Natural killer cell treated with Interleukin-12 subunit alpha and Interleukin-12 subunit beta and Interleukin-15 and Interleukin-18, amount 100 ng/mL, for 72 hours (primary cell): Measurements from ENCODE around the gene HECW1. TPM values are rescaled to one million over a fixed set of nuclear protein-coding genes. Genes with fewer than 3 reads are reported as not detected.
"Not testable (repeated sequence)": the region's sequence is repeated elsewhere in the genome, so short reads cannot be mapped to it uniquely, and the experiment has no call there.

ENCODE experiments used
- ATAC-seq, 2 donors: fragments of 150-1000 bp; cut with Tn5 transposase in 1 of 2; sonication (Bioruptor Pico), chemical (Tn5 transposase) in 1 of 2; 2 replicates each; pipeline ENCODE4 v1.10.0; 2021
- DNase-seq: peaks from one replicate; pipeline ENCODE4 v3.0.0; 2022; ENCODE audit warnings: low spot score
- H3K27ac Mint-ChIP-seq, 2 donors: 1 replicate in 1 of 2; 2 replicates in 1 of 2; pipeline ENCODE4 v1.8.0; 2022; ENCODE audit warnings: mixed read lengths in 2 of 2, mild to moderate bottlenecking in 1 of 2, moderate library complexity in 1 of 2
- H3K27me3 Mint-ChIP-seq, 2 donors: 1 replicate in 1 of 2; 2 replicates in 1 of 2; pipeline ENCODE4 v1.8.0; 2022; ENCODE audit warnings: mixed read lengths in 2 of 2
- H3K36me3 Mint-ChIP-seq: one replicate; pipeline ENCODE4 v1.8.0; 2022; ENCODE audit warnings: mixed read lengths
- H3K4me1 Mint-ChIP-seq, 2 donors: 1 replicate in 1 of 2; 2 replicates in 1 of 2; pipeline ENCODE4 v1.8.0; 2022; ENCODE audit warnings: low read depth in 2 of 2, mixed read lengths in 2 of 2, mild to moderate bottlenecking in 1 of 2
- H3K4me3 Mint-ChIP-seq: one replicate; pipeline ENCODE4 v1.8.0; 2022; ENCODE audit warnings: mixed read lengths
- H3K9me3 Mint-ChIP-seq: 2 replicates; pipeline ENCODE4 v1.8.0; 2022; ENCODE audit warnings: mixed read lengths
- total RNA-seq, 2 donors: library from RNA; stranded (reverse); gene quantifications; one replicate each; pipeline ENCODE4 v1.2.3, GENCODE V29; 2022

Gene HECW1
- total RNA-seq, 2 donors from 2014 or later, result not detected

GRCh38 chr7:43211693-43212092, 99.2 kb downstream of the HECW1 start:
- no peaks in the 10 kb centered on the region for H3K4me1 Mint-ChIP-seq
- no peak overlapping the region for H3K4me3 Mint-ChIP-seq
- H3K36me3 Mint-ChIP-seq, result no peaks in the 10 kb centered on the region
- no peaks in the 10 kb centered on the region for H3K9me3 Mint-ChIP-seq
- H3K27ac Mint-ChIP-seq, result no peak overlapping the region
- ATAC-seq (no peak), DNase-seq (no peak)
- peaks cover 15 to 44% of the 10 kb centered on the region in 2 donors for H3K27me3 Mint-ChIP-seq

DNA sequence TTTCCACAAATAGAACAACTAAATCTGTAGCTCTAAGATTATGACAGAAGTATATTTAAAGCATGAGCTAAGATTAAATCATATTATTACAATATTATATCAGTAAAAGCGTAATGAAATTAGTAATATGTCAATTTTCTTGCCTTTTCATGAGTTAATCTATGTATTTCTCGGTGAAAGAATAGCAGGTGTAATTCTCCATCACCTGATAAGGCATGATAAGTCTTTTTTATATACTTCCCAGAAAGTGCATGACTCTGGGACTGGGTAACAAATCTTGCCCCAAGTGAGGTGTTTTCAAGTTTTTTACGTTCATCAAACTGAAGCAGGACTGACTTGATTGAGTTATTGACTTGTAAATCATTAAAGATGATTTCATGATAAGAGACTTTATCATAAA, 100.5 kb downstream of the HECW1 start:
- no peak overlapping the region for H3K27ac Mint-ChIP-seq
- no peaks in the 10 kb centered on the region for H3K4me1 Mint-ChIP-seq
- ATAC-seq, result no peak
- DNase-seq, result no peak
- peaks cover 17 to 46% of the 10 kb centered on the region in 2 donors for H3K27me3 Mint-ChIP-seq
- H3K9me3 Mint-ChIP-seq, result no peaks in the 10 kb centered on the region
- no peaks in the 10 kb centered on the region for H3K36me3 Mint-ChIP-seq
- H3K4me3 Mint-ChIP-seq, result no peak overlapping the region

DNA sequence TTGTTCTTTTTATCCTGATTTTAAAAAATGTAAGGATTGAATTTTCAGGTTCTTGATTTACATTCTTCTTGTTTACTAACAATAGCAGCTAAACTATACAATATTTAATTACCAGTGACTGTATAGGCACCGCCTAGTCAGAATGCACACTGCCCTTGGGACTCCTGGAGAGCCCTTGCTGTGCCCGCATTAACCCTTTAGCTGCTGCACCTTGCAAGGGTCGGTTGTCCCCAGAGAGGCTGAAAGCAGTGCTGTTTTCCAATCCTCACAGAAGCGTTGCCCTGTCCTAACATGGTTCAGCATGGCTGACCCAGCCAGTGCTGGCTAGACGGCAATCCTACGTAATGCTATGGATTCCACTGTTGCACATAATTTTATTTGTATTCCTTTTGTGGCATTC, 102.6 kb downstream of the HECW1 start:
- DNase-seq, result no peak
- Mint-ChIP-seq H3K27me3 (peaks cover 16 to 39% of the 10 kb centered on the region in 2 donors), H3K4me1 (no peaks in the 10 kb centered on the region), H3K4me3 (no peak overlapping the region), H3K9me3 (no peaks in the 10 kb centered on the region), H3K27ac (no peak overlapping the region), H3K36me3 (no peaks in the 10 kb centered on the region)
- no peak for ATAC-seq

DNA sequence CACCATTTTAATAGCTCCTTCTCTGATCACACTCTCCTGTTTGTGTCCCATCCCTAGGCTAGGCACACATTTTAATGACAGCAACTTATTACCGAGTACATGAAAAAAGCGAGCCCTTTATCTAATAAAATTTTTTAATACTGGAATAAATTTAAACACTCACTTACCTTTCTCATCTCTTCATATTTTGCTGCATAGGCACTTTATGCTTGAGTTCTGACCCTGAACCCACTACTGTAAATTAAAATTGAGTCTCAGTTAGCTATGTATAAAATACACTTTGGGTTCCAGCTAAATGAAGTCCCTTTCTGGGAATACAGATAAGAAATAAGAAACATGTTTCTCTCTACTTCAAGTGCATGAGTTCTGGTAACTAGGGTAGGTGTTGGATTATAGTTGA, 104.6 kb downstream of the HECW1 start:
- ATAC-seq (no peak), DNase-seq (no peak)
- Mint-ChIP-seq H3K4me3 (no peak overlapping the region), H3K27me3 (peaks cover 13 to 27% of the 10 kb centered on the region in 2 donors), H3K9me3 (no peaks in the 10 kb centered on the region), H3K36me3 (no peaks in the 10 kb centered on the region), H3K27ac (no peak overlapping the region), H3K4me1 (no peaks in the 10 kb centered on the region)

DNA sequence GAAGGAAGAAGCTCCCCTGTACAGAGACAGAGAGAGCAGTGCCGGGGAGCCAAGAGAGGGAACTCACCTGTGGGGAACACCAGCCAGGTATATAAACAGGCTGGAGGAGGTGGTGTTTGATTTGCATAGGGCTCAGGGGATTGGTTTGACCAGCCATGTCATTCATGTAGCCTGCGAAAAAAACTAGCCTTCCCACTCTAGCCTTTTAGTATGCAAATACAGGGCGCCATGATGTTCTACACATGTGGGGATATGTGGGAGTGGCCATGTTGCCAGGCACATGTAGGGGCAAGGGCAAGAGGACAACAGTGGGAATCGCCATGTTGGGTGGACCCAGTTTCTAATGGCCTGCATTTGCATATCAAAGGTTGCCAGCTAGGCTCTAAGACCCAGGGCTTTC, 106.5 kb downstream of the HECW1 start:
- DNase-seq, H3K4me1 Mint-ChIP-seq, H3K36me3 Mint-ChIP-seq, ATAC-seq, H3K4me3 Mint-ChIP-seq, H3K27ac Mint-ChIP-seq, H3K9me3 Mint-ChIP-seq: not testable (repeated sequence)
- H3K27me3 Mint-ChIP-seq, result peaks cover 13 to 27% of the 10 kb centered on the region in 2 donors

DNA sequence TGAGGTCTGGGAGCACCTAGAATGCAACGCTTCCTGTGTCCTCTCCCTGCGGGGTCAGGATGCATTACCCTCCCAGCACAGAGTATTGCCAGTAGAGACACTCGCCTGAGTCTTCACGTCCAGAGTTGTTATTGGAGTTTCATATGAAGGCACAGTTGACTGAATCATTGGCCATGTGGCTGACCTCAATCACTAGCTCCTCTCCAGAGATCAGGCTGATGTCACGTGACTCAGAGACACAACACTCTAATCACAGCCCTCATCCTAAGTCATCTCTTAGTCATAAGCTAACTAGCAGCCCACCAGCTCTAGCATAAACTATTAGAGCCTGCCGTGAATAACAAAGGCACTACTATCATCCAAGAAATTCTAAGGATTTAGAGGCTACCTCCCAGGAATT, 107.8 kb downstream of the HECW1 start:
- Mint-ChIP-seq H3K36me3 (no peaks in the 10 kb centered on the region), H3K27me3 (peaks cover 10 to 19% of the 10 kb centered on the region in 2 donors), H3K4me3 (no peak overlapping the region), H3K27ac (no peak overlapping the region), H3K9me3 (no peaks in the 10 kb centered on the region), H3K4me1 (no peaks in the 10 kb centered on the region)
- DNase-seq, result no peak
- ATAC-seq, result no peak

GRCh38 chr7:43220742-43221141, 108.3 kb downstream of the HECW1 start:
- no peaks in the 10 kb centered on the region for H3K4me1 Mint-ChIP-seq
- H3K27me3 Mint-ChIP-seq, result peaks cover 10 to 19% of the 10 kb centered on the region in 2 donors
- H3K27ac Mint-ChIP-seq, result no peak overlapping the region
- no peaks in the 10 kb centered on the region for H3K36me3 Mint-ChIP-seq
- H3K4me3 Mint-ChIP-seq, result no peak overlapping the region
- no peak for DNase-seq
- H3K9me3 Mint-ChIP-seq, result no peaks in the 10 kb centered on the region
- no peak for ATAC-seq

- ATAC-seq (no peak), DNase-seq (no peak)
- no peaks in the 10 kb centered on the region for H3K36me3 Mint-ChIP-seq
- no peaks in the 10 kb centered on the region for H3K9me3 Mint-ChIP-seq
- no peaks in the 10 kb centered on the region for H3K4me1 Mint-ChIP-seq
- peaks cover 19 to 44% of the 10 kb centered on the region in 2 donors for H3K27me3 Mint-ChIP-seq
- no peak overlapping the region for H3K4me3 Mint-ChIP-seq
- H3K27ac Mint-ChIP-seq, result no peak overlapping the region
Observed at GRCh38 chr7:43229801-43230200, 117.4 kb downstream of the HECW1 start.

DNA sequence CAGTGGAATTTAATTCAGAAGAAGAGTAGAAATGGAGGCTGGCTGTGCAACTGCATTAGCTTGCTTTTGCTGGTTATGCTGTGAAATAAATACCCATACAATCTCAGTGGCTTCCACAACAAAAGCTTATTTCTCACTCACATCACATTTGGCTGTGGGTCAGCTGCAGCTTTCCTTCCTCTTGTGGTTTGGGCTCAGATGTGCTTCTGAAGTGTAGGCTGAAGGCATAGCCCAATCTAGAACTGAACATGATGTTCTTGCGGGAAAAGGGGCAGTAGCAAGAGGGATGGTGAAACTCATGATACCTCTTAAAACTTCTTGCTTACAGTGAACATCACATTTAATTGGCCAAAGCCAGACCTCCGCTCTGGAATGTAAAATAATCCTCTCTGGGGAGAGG, 119.9 kb downstream of the HECW1 start:
- DNase-seq, result no peak
- Mint-ChIP-seq H3K27ac (no peak overlapping the region), H3K27me3 (peaks cover 19 to 51% of the 10 kb centered on the region in 2 donors), H3K36me3 (no peaks in the 10 kb centered on the region), H3K4me1 (no peaks in the 10 kb centered on the region), H3K4me3 (no peak overlapping the region), H3K9me3 (no peaks in the 10 kb centered on the region)
- no peak for ATAC-seq

- Mint-ChIP-seq H3K9me3 (no peaks in the 10 kb centered on the region), H3K4me1 (no peaks in the 10 kb centered on the region), H3K27me3 (peaks cover 12 to 36% of the 10 kb centered on the region in 2 donors), H3K36me3 (no peaks in the 10 kb centered on the region), H3K4me3 (no peak overlapping the region), H3K27ac (no peak overlapping the region)
- peak; percentile 20 to 38 for ATAC-seq
- no peak for DNase-seq
Observed at GRCh38 chr7:43234073-43234472, 121.6 kb downstream of the HECW1 start.

DNA sequence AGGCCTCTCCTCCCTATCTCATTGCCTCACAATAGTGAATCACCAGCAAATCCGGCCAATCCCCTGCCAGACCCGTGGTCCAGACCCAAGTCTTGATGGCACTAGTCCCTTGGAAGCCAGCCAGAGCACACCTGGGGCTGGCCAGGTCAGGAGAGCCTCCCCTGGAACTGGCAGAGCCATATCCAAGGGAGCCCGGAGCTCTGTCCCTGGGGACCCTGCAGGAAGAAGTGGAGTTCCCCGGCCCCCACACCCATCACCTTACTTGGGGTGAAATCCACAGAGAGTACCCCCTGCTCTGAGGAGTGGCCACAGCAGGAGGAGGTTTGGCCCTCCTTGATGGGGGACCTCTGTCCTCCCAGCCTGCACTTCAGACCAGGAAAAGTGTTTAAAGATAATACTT, 122.5 kb downstream of the HECW1 start:
- peak in 1 of 2 donors; percentile 25 for ATAC-seq
- no peaks in the 10 kb centered on the region for H3K9me3 Mint-ChIP-seq
- H3K4me1 Mint-ChIP-seq, result no peaks in the 10 kb centered on the region
- DNase-seq, result no peak
- H3K27ac Mint-ChIP-seq, result no peak overlapping the region
- no peaks in the 10 kb centered on the region for H3K36me3 Mint-ChIP-seq
- H3K4me3 Mint-ChIP-seq, result no peak overlapping the region
- peaks cover 10 to 31% of the 10 kb centered on the region in 2 donors for H3K27me3 Mint-ChIP-seq

DNA sequence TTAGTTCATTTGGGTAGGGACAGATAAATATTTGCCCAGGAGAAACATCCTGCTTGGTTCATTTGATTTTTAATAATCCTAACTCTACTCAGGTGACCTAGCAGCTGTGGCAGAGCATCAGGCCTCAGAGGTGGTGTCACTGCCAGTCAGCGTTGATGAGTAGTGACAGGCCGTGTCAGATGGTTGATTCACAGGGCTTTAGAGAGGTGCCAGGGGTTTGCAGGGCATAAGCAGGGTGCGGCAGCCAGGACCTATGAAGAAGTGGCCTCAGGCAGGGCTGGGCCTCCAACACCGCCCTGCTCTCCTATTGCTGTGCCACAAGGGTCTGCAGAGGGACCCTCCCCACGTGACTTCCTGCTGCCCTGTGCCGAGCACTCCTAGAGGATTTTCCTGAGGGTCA, 128.1 kb downstream of the HECW1 start:
- peaks cover 13 to 16% of the 10 kb centered on the region in 2 donors for H3K27me3 Mint-ChIP-seq
- H3K9me3 Mint-ChIP-seq, result no peaks in the 10 kb centered on the region
- ATAC-seq (peak in 1 of 2 donors; percentile 31), DNase-seq (no peak)
- H3K27ac Mint-ChIP-seq, result no peak overlapping the region
- H3K4me1 Mint-ChIP-seq, result no peaks in the 10 kb centered on the region
- no peaks in the 10 kb centered on the region for H3K36me3 Mint-ChIP-seq
- no peak overlapping the region for H3K4me3 Mint-ChIP-seq

DNA sequence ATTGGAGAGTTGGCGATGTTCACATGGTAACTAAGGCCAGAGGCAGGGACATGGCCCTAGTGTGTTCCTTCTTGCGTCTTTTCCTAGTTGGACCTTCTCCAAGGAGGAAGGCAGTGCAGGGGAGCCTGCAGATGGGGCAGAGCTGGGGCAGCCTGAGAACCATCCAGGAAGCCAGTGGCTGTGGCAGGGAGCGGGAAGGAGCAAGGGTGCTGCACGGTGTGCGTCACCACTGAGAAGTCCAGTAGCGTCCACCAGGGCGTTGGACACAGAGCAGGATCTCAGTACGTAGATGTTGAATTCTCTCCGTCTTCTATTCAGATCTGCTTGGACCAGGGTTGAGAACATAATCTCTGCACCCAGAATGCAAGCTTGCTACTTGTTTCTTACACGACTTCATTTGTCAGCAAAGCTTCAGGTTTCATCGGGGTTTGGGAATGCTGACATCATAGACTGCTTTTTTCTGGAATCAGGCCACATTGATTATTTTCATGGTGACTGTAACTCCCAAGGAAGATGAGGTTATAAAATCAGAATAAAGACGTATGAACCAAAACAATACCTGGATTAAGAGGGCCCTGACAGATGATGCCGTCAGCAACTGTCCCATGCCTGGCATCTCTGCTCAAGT, 130.3 kb downstream of the HECW1 start:
- ATAC-seq (no peak), DNase-seq (no peak)
- H3K27me3 Mint-ChIP-seq, result peaks cover 16 to 19% of the 10 kb centered on the region in 2 donors
- H3K27ac Mint-ChIP-seq, result no peak overlapping the region
- no peak overlapping the region for H3K4me3 Mint-ChIP-seq
- H3K9me3 Mint-ChIP-seq, result no peaks in the 10 kb centered on the region
- H3K36me3 Mint-ChIP-seq, result no peaks in the 10 kb centered on the region
- H3K4me1 Mint-ChIP-seq, result no peaks in the 10 kb centered on the region

GRCh38 chr7:43244232-43244631, 131.8 kb downstream of the HECW1 start:
- no peak for ATAC-seq
- Mint-ChIP-seq H3K4me1 (no peaks in the 10 kb centered on the region), H3K4me3 (no peak overlapping the region), H3K27ac (no peak overlapping the region), H3K36me3 (no peaks in the 10 kb centered on the region), H3K27me3 (peaks cover 16 to 20% of the 10 kb centered on the region in 2 donors), H3K9me3 (no peaks in the 10 kb centered on the region)
- DNase-seq, result no peak

DNA sequence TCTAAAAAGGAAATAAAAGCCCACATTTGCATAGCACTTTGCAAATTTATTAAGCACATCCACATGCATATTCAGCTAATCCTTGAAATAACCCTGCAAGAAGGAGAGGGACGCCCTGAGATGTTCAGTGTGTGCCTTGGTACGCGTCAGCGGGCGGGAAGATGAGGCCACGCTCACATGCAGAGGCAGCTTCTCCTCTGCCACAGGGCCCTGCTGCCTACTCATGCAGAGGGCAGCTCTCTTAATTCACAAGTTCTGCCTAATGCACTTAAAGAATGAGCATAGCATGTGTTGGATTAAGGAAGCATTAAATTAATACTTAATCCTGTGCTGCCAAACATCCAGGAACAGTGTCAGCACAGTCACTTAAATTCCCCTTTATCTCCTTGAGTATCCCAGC, 132.3 kb downstream of the HECW1 start:
- H3K4me3 Mint-ChIP-seq, result no peak overlapping the region
- H3K9me3 Mint-ChIP-seq, result no peaks in the 10 kb centered on the region
- no peaks in the 10 kb centered on the region for H3K36me3 Mint-ChIP-seq
- H3K4me1 Mint-ChIP-seq, result no peaks in the 10 kb centered on the region
- H3K27ac Mint-ChIP-seq, result no peak overlapping the region
- no peak for ATAC-seq
- no peak for DNase-seq
- H3K27me3 Mint-ChIP-seq, result peaks cover 16 to 20% of the 10 kb centered on the region in 2 donors
